ENCODE results near the gene CNGB1. TPM values are rescaled to one million over a fixed set of nuclear protein-coding genes. Genes with fewer than 3 reads are reported as not detected.
"Not testable (repeated sequence)": the region's sequence is repeated elsewhere in the genome, so short reads cannot be mapped to it uniquely, and the experiment has no call there.

Gene CNGB1
- total and polyA plus RNA-seq, 10 donors, result 0.02 to 0.12 TPM; not detected in 8

GRCh38 chr16:57947261-57947660 is 23.7 kb downstream of the CNGB1 start:
- DNase-seq, result no peak
- Histone ChIP-seq H3K4me3 (no peak overlapping the region), H3K27me3 (replicated peaks in 1 of 7) (peaks cover 0 to 15% (median 4%) of the 10 kb centered on the region in 7 donors), H3K36me3 (no peaks in the 10 kb centered on the region), H3K4me1 (no peaks in the 10 kb centered on the region), H3K27ac (no peak overlapping the region), H3K9me3 (peaks cover 0 to 5% (median 0%) of the 10 kb centered on the region in 8 donors)
- TF ChIP-seq POLR2AphosphoS5 (IDR thresholded peaks at IDR 0.05) (no peak), POLR2A (IDR thresholded peaks at IDR 0.05) (no peak), CTCF (IDR thresholded peaks at IDR 0.05 in 8 of 11, conservative IDR thresholded peaks at IDR 0.05 in 3 of 11) (no peak)
- WGBS, 5 donors, result 72 to 88% (median 78%) methylated on average over 2 of the region's 2 CpGs
- intact Hi-C loops (cut with DNase I; ENCODE audit: low total_unique reads), result no loop called here

- H3K36me3 ChIP-seq, result no peaks in the 10 kb centered on the region
- TF ChIP-seq CTCF (IDR thresholded peaks at IDR 0.05 in 8 of 11, conservative IDR thresholded peaks at IDR 0.05 in 3 of 11), result no peak
- TF ChIP-seq POLR2AphosphoS5 (IDR thresholded peaks at IDR 0.05), result no peak
- no peak for TF ChIP-seq POLR2A (IDR thresholded peaks at IDR 0.05)
- WGBS, 5 donors, result 85 to 91% (median 91%) methylated on average over 8 to 13 of the region's 13 CpGs
- intact Hi-C loops (cut with DNase I; ENCODE audit: low total_unique reads), result no loop called here
- peaks cover 0 to 5% (median 0%) of the 10 kb centered on the region in 8 donors for H3K9me3 ChIP-seq
- DNase-seq, result no peak
- H3K27ac ChIP-seq, result no peak overlapping the region
- H3K4me3 ChIP-seq, result no peak overlapping the region
- H3K4me1 ChIP-seq, result no peaks in the 10 kb centered on the region
- peaks cover 0 to 12% (median 4%) of the 10 kb centered on the region in 7 donors for H3K27me3 ChIP-seq (replicated peaks in 1 of 7)
Measured at GRCh38 chr16:57946181-57946801, 24.6 kb downstream of the CNGB1 start.

- Histone ChIP-seq H3K4me3 (no peak overlapping the region), H3K27ac (no peak overlapping the region), H3K9me3 (peaks cover 0 to 5% (median 0%) of the 10 kb centered on the region in 8 donors), H3K36me3 (no peaks in the 10 kb centered on the region), H3K4me1 (no peaks in the 10 kb centered on the region), H3K27me3 (replicated peaks in 1 of 7) (peaks cover 0 to 17% (median 4%) of the 10 kb centered on the region in 7 donors)
- 57 to 80% (median 65%) methylated on average over 7 of the region's 7 CpGs for WGBS, 5 donors
- intact Hi-C loops (cut with DNase I; ENCODE audit: low total_unique reads), result no loop called here
- TF ChIP-seq CTCF (IDR thresholded peaks at IDR 0.05 in 8 of 11, conservative IDR thresholded peaks at IDR 0.05 in 3 of 11), result no peak
- TF ChIP-seq POLR2AphosphoS5 (IDR thresholded peaks at IDR 0.05), result no peak
- no peak for TF ChIP-seq POLR2A (IDR thresholded peaks at IDR 0.05)
- DNase-seq, result no peak
Measured at GRCh38 chr16:57945740-57946138, 25.2 kb downstream of the CNGB1 start.

DNA sequence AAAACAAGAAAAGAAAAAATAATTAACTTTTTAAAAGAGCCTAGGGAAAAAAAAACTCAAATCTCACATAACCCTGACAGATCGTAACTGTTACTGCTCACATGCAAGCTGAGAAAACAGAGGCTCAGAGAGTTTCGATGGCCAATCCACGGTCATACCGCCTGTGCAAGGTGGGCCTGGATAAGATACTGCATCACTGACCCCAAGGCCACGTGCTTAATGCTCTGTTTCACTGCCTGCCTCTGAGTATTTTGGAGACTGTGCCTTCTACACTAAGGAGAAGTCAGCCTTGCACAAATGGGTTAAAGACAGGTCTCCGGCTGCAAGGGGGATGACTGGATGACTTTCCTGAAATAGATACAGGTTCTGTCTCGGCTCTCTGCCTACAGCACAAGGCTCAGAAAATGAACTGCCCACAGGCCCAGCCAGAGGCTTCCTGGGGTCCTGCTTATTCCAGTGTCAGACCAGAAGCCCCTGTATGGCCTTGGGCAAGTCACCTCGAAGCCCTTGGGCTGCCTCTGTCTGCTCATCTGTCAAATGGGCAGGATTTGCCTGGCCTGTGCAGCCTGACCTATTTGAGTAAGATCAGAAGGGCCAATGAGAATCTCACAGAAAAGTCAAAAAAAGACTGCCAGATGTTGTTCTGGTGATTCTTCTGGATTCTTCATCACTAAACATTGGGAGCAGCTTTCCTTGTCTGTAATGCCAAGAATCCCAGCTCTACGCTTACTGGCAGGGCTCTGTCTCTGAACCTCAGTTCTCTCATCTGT is 25.8 kb downstream of the CNGB1 start:
- TF ChIP-seq POLR2AphosphoS5 (IDR thresholded peaks at IDR 0.05) (no peak), CTCF (IDR thresholded peaks at IDR 0.05 in 8 of 11, conservative IDR thresholded peaks at IDR 0.05 in 3 of 11) (no peak), POLR2A (IDR thresholded peaks at IDR 0.05) (no peak)
- Histone ChIP-seq H3K36me3 (no peaks in the 10 kb centered on the region), H3K4me1 (no peaks in the 10 kb centered on the region), H3K27ac (no peak overlapping the region), H3K4me3 (no peak overlapping the region), H3K27me3 (replicated peaks in 1 of 7) (peaks cover 0 to 18% (median 3%) of the 10 kb centered on the region in 7 donors), H3K9me3 (peaks cover 0 to 5% (median 0%) of the 10 kb centered on the region in 8 donors)
- no peak for DNase-seq
- intact Hi-C loops (cut with DNase I; ENCODE audit: low total_unique reads), result no loop called here
- 85 to 89% (median 88%) methylated on average over 9 of the region's 9 CpGs for WGBS, 5 donors

GRCh38 chr16:57943381-57943780 is 27.5 kb downstream of the CNGB1 start:
- 77 to 90% (median 80%) methylated on average over 8 of the region's 8 CpGs for WGBS, 5 donors
- peaks cover 0 to 17% (median 0%) of the 10 kb centered on the region in 7 donors for H3K27me3 ChIP-seq (replicated peaks in 1 of 7)
- intact Hi-C loops (cut with DNase I; ENCODE audit: low total_unique reads); H3K4me1 ChIP-seq; H3K9me3 ChIP-seq; DNase-seq; H3K4me3 ChIP-seq; H3K36me3 ChIP-seq; H3K27ac ChIP-seq: not testable (repeated sequence)

DNA sequence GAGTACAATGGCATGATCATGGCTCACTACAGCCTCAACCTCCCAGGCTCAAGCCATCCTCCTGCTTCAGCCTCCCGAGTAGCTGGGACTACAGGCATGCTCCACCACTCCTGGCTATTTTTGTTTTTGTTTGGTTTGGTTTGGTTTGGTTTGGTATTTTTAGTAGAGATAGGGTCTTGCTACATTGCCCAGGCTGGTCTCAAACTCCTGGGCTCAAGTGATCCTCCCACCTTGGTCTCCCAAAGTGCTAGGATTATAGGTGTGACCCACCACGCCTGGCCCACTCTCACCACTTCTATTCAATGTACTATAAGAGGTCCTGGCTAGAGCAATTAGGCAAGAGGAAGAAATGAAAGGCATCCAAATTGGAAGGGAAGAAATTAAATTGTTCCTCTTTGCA is 29.0 kb downstream of the CNGB1 start:
- H3K4me1 ChIP-seq; H3K36me3 ChIP-seq; DNase-seq; H3K9me3 ChIP-seq; H3K4me3 ChIP-seq; H3K27ac ChIP-seq; intact Hi-C loops (cut with DNase I; ENCODE audit: low total_unique reads): not testable (repeated sequence)
- peaks cover 0 to 17% (median 0%) of the 10 kb centered on the region in 7 donors for H3K27me3 ChIP-seq (replicated peaks in 1 of 7)
- WGBS, 5 donors, result 83 to 97% (median 90%) methylated on average over 2 of the region's 2 CpGs
